GM18873 (cell line): ENCODE measurements around the gene MEGF11.

Experiments used
- ATAC-seq: cut with Tn5 transposase; IDR thresholded peaks from one replicate; pipeline ENCODE4 v1.9.1; 2021; ENCODE audit warnings: mild to moderate bottlenecking, moderate library complexity, moderate number of reproducible peaks; ENCODE audit not compliant: unreplicated experiment, low FRiP score

MEGF11 gene

DNA sequence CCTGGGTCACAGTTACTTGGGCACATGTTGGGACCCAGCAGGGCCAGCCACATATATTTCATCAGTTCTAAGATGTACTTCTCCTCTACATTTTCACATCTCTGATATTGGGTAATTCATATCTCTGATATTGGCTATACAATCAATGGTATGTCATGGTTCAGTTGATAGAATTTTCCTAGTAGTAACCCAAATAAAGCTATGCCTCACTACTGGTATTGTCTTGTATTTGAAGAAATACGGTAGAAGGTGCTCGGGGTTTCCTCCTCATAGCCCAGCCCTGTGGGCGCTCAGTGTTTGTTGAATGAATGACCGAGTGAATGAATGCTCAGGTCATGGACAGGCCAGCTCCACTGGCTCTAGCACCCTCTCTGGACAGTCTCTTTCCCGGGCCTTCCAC, 290.2 kb downstream of the MEGF11 start:
- no peak for ATAC-seq

DNA sequence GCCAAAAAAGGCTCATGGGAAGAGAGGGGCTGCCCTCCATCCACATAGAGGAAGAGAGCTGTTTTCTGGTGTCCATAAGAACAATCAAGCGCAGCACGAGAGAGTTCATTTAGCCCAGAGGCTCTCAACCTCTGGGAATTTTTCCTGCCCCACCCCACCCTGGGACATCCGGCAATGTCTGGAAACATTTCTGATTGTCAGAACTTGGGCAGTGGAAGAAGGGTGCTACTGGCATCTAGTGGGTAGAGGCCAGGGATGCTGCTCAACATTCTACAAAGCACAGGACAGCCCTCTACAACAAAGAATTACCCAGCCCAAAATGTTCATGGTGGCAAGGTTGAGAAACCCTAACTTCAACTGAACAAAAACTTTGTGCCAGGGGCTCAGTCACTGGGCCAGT, 291.4 kb downstream of the MEGF11 start:
- ATAC-seq, result no peak

DNA sequence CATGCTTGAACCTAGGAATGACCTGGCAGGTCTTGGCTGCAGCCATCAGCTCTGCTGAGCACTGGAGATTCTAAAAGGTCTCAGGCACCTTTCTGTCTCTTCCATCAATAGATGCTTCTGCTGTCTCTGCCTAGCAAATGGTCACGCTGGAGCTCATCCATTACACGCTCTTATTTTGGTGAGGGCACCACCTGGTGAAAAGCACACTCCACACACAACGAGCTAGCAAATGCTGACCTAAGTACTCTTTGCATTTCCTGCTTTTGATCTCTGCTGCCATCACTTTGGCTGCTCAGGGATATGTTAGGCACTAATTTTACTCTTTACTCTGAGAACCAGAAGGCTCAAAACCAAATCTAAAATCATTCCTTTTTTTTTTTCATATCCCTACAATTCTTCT, 293.0 kb downstream of the MEGF11 start:
- ATAC-seq, result no peak

DNA sequence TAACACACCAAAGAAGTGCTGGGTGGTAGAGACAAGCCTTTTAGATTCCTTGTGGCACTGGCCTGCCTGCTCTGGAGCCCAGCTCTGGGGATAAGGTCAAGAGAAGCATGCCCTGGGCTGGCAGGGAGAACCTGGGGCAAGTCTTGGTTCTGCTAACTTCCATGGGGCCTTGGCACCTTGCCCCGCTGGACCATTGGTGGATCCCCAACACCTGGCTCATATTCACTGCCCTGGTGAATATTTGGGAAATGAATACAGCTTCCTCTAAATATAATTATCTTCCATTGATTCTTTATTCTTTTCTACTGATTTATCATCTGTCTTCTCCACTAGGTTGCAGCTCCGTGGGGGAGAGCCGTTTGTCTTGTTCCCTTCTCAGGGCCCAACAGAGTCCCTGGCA, 294.7 kb downstream of the MEGF11 start:
- ATAC-seq, result no peak

DNA sequence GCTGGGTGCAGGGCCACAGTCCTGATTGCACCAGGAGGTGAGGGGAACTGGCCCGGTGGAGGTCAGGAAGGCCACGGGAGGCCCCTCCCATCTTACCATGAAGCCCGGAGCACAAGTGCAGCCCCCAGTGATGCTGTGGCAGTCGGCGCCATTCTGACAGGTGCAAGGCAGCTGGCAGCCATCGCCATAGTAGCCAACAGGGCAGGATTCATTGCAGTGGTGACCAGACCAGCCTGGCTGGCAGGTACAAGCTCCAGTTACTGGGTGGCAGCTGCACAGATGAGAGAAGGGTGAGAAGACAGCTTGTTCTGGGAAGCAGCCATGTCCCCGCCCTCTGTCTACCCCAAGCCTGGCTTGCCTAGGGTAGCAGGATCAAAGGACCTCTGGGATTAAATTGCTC, 296.1 kb downstream of the MEGF11 start:
- ATAC-seq, result no peak

DNA sequence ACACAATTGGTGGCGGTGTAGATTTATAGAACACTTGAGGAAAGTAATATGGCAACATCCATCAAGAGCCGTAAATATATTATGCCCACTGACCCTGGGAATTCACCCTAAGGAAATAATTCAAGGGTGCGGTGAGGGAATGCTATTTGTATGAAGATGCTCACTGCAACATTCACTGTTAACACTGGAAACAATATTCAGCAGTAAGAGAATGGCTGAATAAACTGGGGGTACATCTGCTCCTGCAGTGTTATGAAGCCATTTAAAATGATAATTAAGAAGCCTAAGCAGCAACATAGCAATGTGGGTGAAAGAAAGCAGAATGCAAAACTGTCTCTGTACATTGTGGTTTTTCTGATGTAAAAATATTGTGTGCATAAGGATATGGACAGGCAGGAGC, 296.7 kb downstream of the MEGF11 start:
- ATAC-seq, result no peak

DNA sequence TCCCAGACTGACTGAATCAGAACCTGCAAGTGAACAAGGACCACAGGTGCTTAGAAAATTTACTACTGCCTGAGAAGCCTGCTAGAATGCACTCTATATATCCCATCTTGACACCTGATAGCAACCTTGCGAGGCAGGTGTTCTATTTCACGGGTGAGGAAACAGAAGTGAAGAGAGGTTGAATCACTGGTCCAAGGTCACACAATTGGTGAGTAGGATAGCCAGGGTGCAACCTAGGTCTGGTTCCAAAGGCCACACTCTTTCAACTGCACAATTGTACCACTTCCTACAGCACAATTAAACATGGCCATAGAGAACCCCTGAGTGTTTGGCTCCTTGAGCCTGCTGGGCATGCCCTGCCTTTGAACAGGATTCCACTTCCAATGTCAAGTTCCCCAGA, 297.2 kb downstream of the MEGF11 start:
- no peak for ATAC-seq

DNA sequence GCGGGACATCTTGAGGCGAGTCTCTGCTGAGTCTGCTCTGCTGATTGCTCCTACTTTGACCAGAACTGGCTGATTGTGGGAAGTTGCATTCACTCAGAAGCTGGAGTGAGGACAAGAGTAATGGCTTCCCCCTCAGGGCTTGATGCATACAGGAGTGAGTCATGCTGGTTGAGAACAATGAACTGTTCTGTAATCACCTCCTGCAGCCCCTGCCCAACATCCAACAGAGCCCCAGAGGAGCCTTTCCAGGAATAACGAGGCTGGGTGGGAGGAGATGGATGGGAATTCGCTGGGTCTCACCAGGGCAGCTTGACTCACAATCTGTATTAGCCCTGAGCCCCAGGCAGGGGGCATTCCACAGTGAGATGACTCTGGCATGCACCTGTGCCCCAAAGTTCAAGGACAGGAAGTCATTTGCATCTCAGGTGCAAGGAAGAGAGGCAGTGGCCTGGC, 299.2 kb downstream of the MEGF11 start:
- ATAC-seq, result no peak

DNA sequence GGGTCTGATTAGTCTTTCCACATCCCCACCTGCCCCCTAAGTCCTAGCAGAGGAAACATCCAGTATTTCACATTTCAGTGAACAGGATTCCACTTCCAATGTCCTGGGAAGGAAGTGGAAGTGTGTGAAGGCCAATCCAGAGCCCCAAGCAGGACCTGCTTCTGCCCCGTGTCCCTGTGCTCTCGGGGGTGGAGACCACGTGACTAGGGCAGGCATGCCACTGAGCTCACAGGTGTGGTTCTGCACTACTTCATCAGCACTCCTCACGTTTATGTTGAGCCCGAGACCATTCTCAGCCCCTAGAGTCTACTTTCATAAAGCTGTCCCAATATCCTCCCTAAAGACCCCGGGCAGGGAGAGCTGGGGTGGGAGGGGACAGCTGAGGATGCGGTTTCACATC, 299.9 kb downstream of the MEGF11 start:
- no peak for ATAC-seq

DNA sequence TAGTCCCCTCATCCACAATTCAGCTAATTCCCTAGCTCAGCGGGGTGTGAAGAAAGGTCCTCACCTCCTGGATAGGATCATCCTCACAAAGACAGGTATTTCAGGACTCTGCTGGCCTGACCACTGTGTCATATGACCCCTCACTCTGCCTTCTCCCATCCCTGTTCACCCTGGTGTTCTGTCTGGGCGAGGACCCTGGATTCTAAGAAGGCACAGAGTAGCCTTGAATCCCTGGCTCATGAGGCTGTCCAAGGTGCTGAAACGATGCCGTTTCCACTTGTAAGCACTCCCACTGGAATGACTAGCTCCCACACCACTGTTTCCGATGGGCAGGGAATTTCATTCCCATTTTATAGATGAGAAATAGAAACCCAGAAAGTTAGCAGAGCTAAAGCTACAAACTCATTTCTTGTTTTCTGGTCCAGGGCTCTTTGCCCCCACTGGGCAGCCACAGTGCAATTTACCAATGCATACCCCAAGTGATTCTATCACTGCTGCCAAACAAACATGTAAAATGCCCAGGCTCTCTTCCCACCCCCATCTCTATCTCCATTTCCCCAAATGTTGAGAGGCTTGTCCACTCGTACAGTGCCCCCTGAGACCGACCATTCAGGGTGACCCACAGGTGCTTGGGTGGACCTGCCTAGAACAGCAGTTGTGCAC, 301.0 kb downstream of the MEGF11 start:
- no peak for ATAC-seq

DNA sequence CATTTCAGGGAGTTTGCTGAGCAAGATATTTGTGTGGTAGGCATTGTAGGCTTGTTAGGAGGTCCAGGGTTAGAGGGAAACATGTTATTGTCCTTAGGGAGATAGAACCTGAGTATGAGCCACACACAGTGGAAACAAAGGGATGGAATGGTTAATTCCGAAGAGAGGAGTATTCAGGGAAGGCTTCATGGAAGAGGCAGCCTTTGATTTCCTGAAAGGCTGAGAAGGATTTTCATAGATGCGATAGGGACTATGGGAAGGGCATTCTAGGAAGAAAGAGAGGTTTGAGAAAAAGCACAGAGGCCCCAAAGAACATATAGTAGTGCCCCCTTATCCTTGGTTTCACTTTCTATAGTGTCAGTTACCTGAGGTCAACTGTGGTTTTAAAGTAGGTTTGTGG, 302.5 kb downstream of the MEGF11 start:
- ATAC-seq, result no peak

DNA sequence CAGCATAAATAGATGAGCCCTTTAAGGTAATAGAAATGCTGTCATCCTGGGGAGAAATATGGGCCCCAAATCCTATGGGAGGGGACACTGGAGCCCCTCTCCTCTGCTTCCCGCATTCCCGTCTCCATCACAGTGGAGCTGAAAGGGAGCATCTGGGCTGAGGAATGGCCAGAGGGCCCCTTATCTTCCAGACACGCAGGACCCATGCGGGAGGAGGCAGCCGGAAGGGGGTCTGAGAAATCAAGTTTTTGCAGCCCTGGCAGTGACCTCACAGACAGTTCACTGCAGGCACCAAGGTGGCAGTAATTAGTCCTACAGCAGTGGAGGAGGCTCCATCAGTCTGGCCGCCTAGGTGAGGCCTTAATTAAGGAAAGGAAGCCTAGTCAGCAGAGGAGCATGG, 304.1 kb downstream of the MEGF11 start:
- no peak for ATAC-seq

DNA sequence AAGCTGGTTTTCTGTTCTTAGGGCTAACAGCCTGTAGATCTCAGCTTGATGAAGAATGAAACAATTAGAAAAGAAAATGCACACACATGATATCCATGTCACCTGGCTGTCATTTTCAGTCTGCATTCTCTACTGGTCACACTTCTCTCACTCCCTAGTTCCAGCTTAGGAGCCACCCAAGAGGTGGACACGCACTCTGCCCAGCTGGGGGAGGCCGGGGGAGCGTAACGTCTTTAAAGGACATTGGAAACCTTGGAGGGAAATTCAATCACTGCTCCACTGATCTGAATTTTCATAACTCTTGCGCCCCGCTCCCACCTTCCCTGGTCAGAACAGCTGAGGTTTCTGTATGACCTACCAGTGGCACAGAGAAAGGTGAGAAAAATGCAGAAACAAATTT, 304.5 kb downstream of the MEGF11 start:
- ATAC-seq, result no peak

DNA sequence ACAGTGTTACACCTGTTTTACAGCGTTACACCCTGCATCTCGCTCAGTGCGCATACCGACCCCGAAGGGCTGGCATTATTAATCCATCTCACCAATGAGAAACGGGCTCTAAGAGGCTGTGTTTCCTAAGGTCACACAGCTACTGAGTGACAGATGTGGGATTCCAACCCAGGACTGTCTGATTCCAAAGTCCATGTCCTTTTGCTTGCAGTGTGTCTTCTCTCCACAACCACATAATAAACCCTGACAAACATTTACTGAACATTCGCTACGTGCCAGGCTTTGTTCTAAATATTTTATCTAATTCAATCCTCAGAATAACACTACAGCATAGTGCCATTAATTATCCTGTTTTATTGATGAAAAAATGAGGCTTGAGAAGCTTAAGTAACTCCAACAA, 305.2 kb downstream of the MEGF11 start:
- no peak for ATAC-seq

DNA sequence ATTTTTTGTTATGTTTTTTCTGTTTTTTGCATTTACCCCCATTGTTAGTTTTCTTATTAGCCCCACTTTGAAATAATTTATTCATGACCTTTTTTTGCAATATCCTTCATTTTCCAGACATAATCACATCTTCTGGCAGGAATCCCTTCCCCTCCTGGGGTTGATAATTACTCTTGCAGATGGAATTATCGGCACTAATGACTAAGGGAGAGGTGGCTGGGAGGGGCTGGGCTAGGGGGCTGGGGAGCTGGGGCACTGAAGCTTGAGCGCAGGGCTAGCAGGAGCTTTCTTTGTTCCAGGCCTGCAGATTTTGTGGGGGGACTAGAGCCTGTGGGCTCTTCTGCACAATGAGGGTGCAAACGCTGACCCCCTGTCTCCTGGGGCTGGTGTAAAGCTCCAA, 306.5 kb downstream of the MEGF11 start:
- ATAC-seq, result no peak

DNA sequence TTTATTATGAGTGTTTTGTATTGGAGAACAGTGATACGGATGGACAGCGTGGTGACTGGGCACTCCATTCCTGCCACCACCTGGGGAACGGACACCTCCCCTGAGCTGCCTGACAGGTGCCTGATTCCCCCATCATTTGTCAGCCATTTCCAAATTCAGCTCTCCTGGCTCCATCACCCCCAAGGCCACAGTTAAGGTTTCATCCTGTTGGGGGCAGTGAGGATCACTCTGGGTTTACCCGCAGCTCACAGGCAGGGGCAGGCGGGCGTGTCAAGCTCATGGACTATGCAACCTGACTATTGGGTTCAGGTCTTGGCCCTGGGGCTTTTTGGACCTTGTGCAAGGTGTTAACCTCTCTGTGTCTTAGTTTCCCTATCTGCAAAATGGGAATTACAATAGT, 307.9 kb downstream of the MEGF11 start:
- no peak for ATAC-seq

DNA sequence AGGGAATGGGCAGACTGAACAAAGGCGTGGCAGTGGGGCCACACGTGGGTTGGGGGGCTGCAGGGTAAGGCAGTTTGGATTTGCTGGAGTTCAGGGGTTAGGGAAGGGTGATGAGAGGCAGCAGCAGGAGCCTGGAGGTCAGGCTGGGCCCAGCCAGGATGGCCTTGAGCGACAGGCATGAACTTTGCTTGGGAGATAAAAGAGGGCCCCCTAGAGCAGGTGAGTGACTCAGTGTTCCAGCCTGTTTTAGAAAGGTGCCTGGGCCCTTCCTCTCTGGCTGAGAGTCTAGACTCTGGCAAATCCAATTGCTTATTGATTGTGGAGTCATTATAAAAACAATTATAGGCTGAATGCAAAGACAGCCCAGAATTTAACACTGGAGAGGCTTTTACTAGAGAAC, 309.1 kb downstream of the MEGF11 start:
- no peak for ATAC-seq

DNA sequence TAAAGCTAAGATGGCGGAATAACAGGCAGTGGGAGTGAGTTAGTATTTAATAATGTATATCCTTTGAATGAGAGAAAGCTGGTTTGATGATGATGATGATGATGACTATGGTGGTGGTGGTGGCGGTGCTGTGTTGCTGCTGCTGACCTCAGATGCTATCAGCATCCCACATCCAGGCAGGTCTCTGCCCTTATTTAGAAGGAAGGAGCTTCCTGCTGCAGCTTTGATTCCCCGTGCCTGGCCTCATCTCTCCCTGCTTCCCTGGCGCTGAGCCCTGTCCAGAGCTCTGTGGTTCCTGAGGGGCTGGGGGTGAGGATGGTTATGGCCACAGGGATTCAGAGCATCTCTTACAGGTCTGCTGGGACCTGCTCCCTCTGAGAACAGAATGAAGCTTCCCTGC, 311.1 kb downstream of the MEGF11 start:
- no peak for ATAC-seq

DNA sequence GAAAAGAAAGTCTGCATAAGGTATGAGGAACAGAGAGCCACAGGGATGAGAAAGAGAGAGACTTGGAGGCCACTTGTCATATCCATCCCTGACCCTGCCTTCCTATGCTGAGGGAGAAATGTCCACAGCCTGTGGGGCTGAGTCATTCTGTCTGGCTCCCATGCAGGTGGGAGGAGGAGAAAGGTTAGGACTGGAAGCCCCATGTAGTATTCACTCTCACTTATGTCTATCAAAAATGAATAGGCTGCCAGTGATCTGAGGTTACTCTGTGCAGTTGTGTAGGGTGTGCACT, 313.0 kb downstream of the MEGF11 start:
- ATAC-seq, result no peak

DNA sequence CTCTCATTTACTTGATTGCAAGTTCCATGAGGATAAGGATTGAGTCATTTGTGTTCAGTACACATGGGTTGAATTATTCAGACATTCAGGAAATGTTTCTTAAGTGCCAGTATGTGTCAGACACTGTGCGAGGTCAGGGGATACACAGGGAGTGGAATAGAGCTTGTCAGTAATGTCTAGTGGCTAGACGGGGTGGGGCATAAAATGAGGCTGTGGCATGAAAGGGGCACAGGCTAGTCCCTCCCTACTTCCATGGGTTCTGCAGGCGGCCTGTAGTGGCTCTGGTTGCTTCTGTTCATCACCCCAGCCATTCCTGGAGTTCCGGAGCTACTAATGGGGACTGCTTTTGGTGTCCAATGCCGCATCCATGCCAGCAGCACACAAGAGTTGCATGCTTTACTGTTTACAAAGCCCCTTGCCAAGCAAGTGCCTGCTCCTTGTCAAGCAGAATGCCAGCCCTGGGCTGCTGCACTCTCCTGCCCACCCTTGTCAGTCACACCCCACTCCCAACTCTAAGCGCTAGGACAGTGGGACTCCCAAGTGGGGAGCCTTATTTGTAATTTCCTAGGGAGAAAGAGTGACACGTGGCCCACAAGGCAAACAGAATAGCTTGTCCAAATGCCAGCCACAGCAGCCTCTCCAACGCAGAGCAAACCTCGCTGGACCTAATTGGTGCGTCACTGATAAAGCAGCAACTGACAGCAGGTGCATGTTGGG, 313.5 kb downstream of the MEGF11 start:
- no peak for ATAC-seq

DNA sequence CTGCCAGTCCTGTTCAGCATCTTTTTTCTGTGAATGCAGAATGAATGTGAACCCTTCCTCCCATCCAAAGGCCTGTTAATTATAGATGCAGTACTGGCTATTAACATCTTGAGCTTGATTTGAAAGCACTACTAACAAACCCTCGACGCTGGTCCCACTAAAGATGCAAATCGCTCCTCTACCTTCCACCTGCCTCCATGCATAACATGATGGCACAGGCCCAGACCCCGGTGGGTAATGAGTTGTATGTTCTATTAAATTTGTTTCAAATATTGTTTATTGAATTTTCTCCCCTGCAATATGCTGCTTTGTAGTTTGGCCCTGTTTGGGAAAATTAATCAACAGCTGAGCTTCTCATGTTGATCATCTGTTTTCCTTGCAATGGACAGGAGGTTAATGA, 314.9 kb downstream of the MEGF11 start:
- ATAC-seq, result no peak

DNA sequence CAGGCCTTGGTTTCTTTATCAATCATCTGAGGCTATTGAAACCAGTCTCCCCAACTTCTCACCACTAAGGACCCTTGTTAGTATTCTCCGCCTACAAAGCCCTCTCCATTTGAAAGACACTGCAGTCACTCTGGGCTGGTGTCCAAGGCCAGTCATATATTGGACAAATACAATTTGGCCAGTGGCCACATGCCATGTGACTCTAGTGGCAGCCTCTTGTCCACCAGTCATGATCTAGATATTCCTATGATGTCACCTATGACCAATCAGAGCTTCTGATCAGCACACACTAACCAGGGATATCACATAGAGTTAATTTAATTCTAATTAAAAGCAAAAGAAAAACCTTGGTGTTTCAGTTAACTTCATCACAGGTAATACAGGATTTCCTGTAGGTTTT, 316.1 kb downstream of the MEGF11 start:
- no peak for ATAC-seq

DNA sequence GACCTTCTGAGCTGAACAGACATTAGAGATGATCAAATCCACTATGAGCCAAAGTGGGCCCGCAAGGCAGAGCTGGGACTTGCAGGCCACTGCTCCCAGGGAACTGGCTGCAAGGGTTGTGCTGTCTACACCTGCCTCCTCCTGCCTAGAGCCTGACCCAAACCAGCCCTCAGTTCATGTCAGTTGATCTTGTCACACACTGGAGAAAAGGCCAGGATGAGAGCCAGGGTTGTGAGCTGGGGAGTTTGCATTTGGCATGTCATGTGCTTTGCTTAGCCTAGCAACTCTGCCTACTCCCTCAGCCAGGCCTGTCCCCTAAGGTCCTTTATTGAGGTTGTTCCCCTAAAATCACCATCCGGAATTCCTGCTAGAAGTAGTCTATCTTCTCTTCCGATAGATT, 316.5 kb downstream of the MEGF11 start:
- ATAC-seq, result no peak
